ENCODE data around the gene RALB.
A peak's percentile ranks its signal among the peaks of the same experiment; 100 is the strongest.

The RALB gene

DNA sequence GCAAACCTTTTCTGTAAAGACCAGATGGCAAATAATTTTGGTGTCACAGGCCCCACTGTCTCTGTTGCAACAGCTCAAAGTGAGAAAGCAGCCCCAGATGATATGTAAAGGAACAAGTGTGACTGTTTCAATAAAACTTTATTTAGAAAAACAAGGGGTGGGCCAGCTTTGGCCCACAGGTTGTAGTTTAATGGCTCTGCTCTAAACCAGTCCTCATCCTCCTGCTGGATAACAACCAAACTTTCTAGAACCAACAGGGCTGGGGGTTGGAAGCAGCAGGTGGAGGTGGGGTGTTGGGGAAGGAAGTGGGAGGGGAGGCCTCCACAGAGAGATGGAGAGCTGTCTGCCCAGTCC lies 64.5 kb downstream of the RALB start:
- no peak overlapping the region for H3K23ac ChIP-seq (ENCODE audit: low read length in 2 of 2)
- no peak overlapping the region for H2AK5ac ChIP-seq (ENCODE audit: low read length, severe bottlenecking)
- H3K4me3 ChIP-seq (ENCODE audit: insufficient read depth in 1 of 2, low read depth in 1 of 2, low read length in 2 of 2) = no peak overlapping the region
- peaks cover 2% of the 10 kb centered on the region for H3K4me1 ChIP-seq (ENCODE audit: control insufficient read depth, insufficient read depth, low read depth, low read length)
- H4K8ac ChIP-seq (ENCODE audit: low read length) = no peak overlapping the region
- no peak overlapping the region for H2BK5ac ChIP-seq (ENCODE audit: low read depth, low read length, poor library complexity, severe bottlenecking)
- no peak overlapping the region for H3K27ac ChIP-seq (ENCODE audit: low read length, poor library complexity, severe bottlenecking)
- no peak overlapping the region for H3K14ac ChIP-seq (ENCODE audit: low read length in 2 of 2)
- no peaks in the 10 kb centered on the region for H3K36me3 ChIP-seq (ENCODE audit: control insufficient read depth in 1 of 2, insufficient read depth in 2 of 2, low read depth in 1 of 2, low read length in 2 of 2)
- no peak for DNase-seq
- no peak overlapping the region for H3K4me2 ChIP-seq (ENCODE audit: low read length, poor library complexity, severe bottlenecking)
- no peak overlapping the region for H3K4ac ChIP-seq (ENCODE audit: low read depth in 1 of 2, low read length in 2 of 2)
- no peak overlapping the region for H2BK120ac ChIP-seq (ENCODE audit: low read depth, low read length)
- no peak overlapping the region for H3K18ac ChIP-seq (ENCODE audit: low read depth in 1 of 2, low read length in 2 of 2)
- peaks cover 28 to 45% of the 10 kb centered on the region in 2 experiments for H3K27me3 ChIP-seq (ENCODE audit: control insufficient read depth in 1 of 2, insufficient read depth in 1 of 2, low read length in 2 of 2)
- H3K79me1 ChIP-seq (replicated peaks; ENCODE audit: low read length, poor library complexity, severe bottlenecking) = no peaks in the 10 kb centered on the region
- no peak overlapping the region for H3K9ac ChIP-seq (ENCODE audit: low read length)
- no peak overlapping the region for H4K91ac ChIP-seq (ENCODE audit: low read length)
- H3K9me3 ChIP-seq (ENCODE audit: control insufficient read depth, low read length) = no peaks in the 10 kb centered on the region
- H2BK12ac ChIP-seq (ENCODE audit: low read length in 2 of 2) = no peak overlapping the region
- H2AFZ ChIP-seq (ENCODE audit: low read depth, low read length) = no peak overlapping the region
- no peak overlapping the region for H2BK15ac ChIP-seq (ENCODE audit: low read depth, poor library complexity, severe bottlenecking)

DNA sequence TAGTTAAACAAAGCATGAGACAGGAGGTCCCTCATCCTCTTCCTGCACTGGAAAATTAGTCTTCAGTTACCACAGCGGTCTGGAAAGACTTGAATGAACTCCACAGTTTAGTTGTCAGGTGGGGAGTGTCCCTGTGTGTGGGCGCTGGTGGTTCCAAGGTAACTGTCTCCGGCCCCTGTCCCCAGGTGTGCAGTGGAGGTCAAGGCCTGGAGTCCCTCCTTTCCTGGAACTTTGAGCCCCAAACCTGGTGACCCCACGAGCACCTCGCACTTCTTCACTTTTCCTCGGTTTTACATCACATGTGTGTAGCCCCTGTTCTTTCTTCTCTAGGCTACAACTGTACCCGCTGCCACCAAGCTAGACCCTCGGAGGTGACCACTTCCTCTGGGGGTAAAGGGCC lies 65.3 kb downstream of the RALB start:
- no peak overlapping the region for H4K8ac ChIP-seq (ENCODE audit: low read length)
- peaks cover under 1% of the 10 kb centered on the region for H3K4me1 ChIP-seq (ENCODE audit: control insufficient read depth, insufficient read depth, low read depth, low read length)
- peaks cover 29 to 45% of the 10 kb centered on the region in 2 experiments for H3K27me3 ChIP-seq (ENCODE audit: control insufficient read depth in 1 of 2, insufficient read depth in 1 of 2, low read length in 2 of 2)
- H2BK15ac ChIP-seq (ENCODE audit: low read depth, poor library complexity, severe bottlenecking) = no peak overlapping the region
- no peak overlapping the region for H3K23ac ChIP-seq (ENCODE audit: low read length in 2 of 2)
- H2AK5ac ChIP-seq (ENCODE audit: low read length, severe bottlenecking) = no peak overlapping the region
- H3K4me2 ChIP-seq (ENCODE audit: low read length, poor library complexity, severe bottlenecking) = no peak overlapping the region
- H3K27ac ChIP-seq (ENCODE audit: low read length, poor library complexity, severe bottlenecking) = no peak overlapping the region
- no peaks in the 10 kb centered on the region for H3K9me3 ChIP-seq (ENCODE audit: control insufficient read depth, low read length)
- H3K14ac ChIP-seq (ENCODE audit: low read length in 2 of 2) = no peak overlapping the region
- no peak overlapping the region for H2BK120ac ChIP-seq (ENCODE audit: low read depth, low read length)
- H4K91ac ChIP-seq (ENCODE audit: low read length) = no peak overlapping the region
- no peak overlapping the region for H2BK5ac ChIP-seq (ENCODE audit: low read depth, low read length, poor library complexity, severe bottlenecking)
- no peak overlapping the region for H3K4me3 ChIP-seq (ENCODE audit: insufficient read depth in 1 of 2, low read depth in 1 of 2, low read length in 2 of 2)
- H3K18ac ChIP-seq (ENCODE audit: low read depth in 1 of 2, low read length in 2 of 2) = no peak overlapping the region
- DNase-seq = no peak
- 92% methylated on average over 8 of the region's 8 CpGs for WGBS
- H3K9ac ChIP-seq (ENCODE audit: low read length) = no peak overlapping the region
- H3K4ac ChIP-seq (ENCODE audit: low read depth in 1 of 2, low read length in 2 of 2) = no peak overlapping the region
- H2BK12ac ChIP-seq (ENCODE audit: low read length in 2 of 2) = no peak overlapping the region
- H3K79me1 ChIP-seq (replicated peaks; ENCODE audit: low read length, poor library complexity, severe bottlenecking) = no peaks in the 10 kb centered on the region
- no peak overlapping the region for H2AFZ ChIP-seq (ENCODE audit: low read depth, low read length)
- no peaks in the 10 kb centered on the region for H3K36me3 ChIP-seq (ENCODE audit: control insufficient read depth in 1 of 2, insufficient read depth in 2 of 2, low read depth in 1 of 2, low read length in 2 of 2)

DNA sequence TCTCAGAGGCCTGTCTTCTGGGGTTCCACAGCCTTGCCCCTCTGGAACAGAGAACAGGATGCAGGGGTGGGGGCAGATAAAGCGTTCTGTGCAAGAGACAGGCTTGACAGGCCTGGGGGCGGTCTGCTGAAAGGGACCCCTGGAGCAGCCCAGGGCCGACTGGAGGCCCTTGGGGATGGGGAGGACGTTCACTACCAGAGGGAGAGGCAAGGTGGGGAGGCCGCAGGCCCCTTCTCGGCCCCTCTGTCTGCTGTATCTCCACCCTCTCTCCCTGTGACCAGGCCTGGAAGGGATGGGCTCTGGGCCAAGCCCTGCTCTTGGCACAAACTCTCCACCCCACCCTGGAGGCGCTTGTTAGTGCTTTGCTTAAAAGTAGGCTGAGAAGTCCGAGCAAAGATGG lies 66.0 kb downstream of the RALB start:
- no peak overlapping the region for H3K4me3 ChIP-seq (ENCODE audit: insufficient read depth in 1 of 2, low read depth in 1 of 2, low read length in 2 of 2)
- no peak overlapping the region for H2BK120ac ChIP-seq (ENCODE audit: low read depth, low read length)
- H3K9me3 ChIP-seq (ENCODE audit: control insufficient read depth, low read length) = no peaks in the 10 kb centered on the region
- H3K4me1 ChIP-seq (ENCODE audit: control insufficient read depth, insufficient read depth, low read depth, low read length) = no peaks in the 10 kb centered on the region
- no peak overlapping the region for H4K91ac ChIP-seq (ENCODE audit: low read length)
- H3K4ac ChIP-seq (ENCODE audit: low read depth in 1 of 2, low read length in 2 of 2) = no peak overlapping the region
- peaks cover 30 to 49% of the 10 kb centered on the region in 2 experiments for H3K27me3 ChIP-seq (ENCODE audit: control insufficient read depth in 1 of 2, insufficient read depth in 1 of 2, low read length in 2 of 2)
- 83% methylated on average over 3 of the region's 8 CpGs for WGBS
- no peak overlapping the region for H4K8ac ChIP-seq (ENCODE audit: low read length)
- no peak overlapping the region for H3K23ac ChIP-seq (ENCODE audit: low read length in 2 of 2)
- no peak overlapping the region for H2AFZ ChIP-seq (ENCODE audit: low read depth, low read length)
- H2BK12ac ChIP-seq (ENCODE audit: low read length in 2 of 2) = no peak overlapping the region
- H2AK5ac ChIP-seq (ENCODE audit: low read length, severe bottlenecking) = no peak overlapping the region
- no peaks in the 10 kb centered on the region for H3K79me1 ChIP-seq (replicated peaks; ENCODE audit: low read length, poor library complexity, severe bottlenecking)
- no peak overlapping the region for H3K18ac ChIP-seq (ENCODE audit: low read depth in 1 of 2, low read length in 2 of 2)
- no peak overlapping the region for H2BK5ac ChIP-seq (ENCODE audit: low read depth, low read length, poor library complexity, severe bottlenecking)
- no peak for DNase-seq
- no peak overlapping the region for H3K14ac ChIP-seq (ENCODE audit: low read length in 2 of 2)
- H3K27ac ChIP-seq (ENCODE audit: low read length, poor library complexity, severe bottlenecking) = no peak overlapping the region
- H3K9ac ChIP-seq (ENCODE audit: low read length) = peak overlapping the region; percentile 36
- H2BK15ac ChIP-seq (ENCODE audit: low read depth, poor library complexity, severe bottlenecking) = no peak overlapping the region
- no peak overlapping the region for H3K4me2 ChIP-seq (ENCODE audit: low read length, poor library complexity, severe bottlenecking)
- no peaks in the 10 kb centered on the region for H3K36me3 ChIP-seq (ENCODE audit: control insufficient read depth in 1 of 2, insufficient read depth in 2 of 2, low read depth in 1 of 2, low read length in 2 of 2)

- H3K4me2 ChIP-seq (ENCODE audit: low read length, poor library complexity, severe bottlenecking) = no peak overlapping the region
- H3K27me3 ChIP-seq (ENCODE audit: control insufficient read depth in 1 of 2, insufficient read depth in 1 of 2, low read length in 2 of 2) = peaks cover 26 to 54% of the 10 kb centered on the region in 2 experiments
- H3K9me3 ChIP-seq (ENCODE audit: control insufficient read depth, low read length) = no peaks in the 10 kb centered on the region
- no peak overlapping the region for H4K8ac ChIP-seq (ENCODE audit: low read length)
- no peak overlapping the region for H3K18ac ChIP-seq (ENCODE audit: low read depth in 1 of 2, low read length in 2 of 2)
- H2AK5ac ChIP-seq (ENCODE audit: low read length, severe bottlenecking) = no peak overlapping the region
- no peak overlapping the region for H3K4ac ChIP-seq (ENCODE audit: low read depth in 1 of 2, low read length in 2 of 2)
- DNase-seq = no peak
- no peak overlapping the region for H3K4me3 ChIP-seq (ENCODE audit: insufficient read depth in 1 of 2, low read depth in 1 of 2, low read length in 2 of 2)
- H3K79me1 ChIP-seq (replicated peaks; ENCODE audit: low read length, poor library complexity, severe bottlenecking) = no peaks in the 10 kb centered on the region
- no peaks in the 10 kb centered on the region for H3K36me3 ChIP-seq (ENCODE audit: control insufficient read depth in 1 of 2, insufficient read depth in 2 of 2, low read depth in 1 of 2, low read length in 2 of 2)
- H2BK5ac ChIP-seq (ENCODE audit: low read depth, low read length, poor library complexity, severe bottlenecking) = no peak overlapping the region
- peaks cover under 1% of the 10 kb centered on the region for H3K4me1 ChIP-seq (ENCODE audit: control insufficient read depth, insufficient read depth, low read depth, low read length)
- H2BK15ac ChIP-seq (ENCODE audit: low read depth, poor library complexity, severe bottlenecking) = no peak overlapping the region
- 93% methylated on average over 10 of the region's 10 CpGs for WGBS
- no peak overlapping the region for H2BK12ac ChIP-seq (ENCODE audit: low read length in 2 of 2)
- H4K91ac ChIP-seq (ENCODE audit: low read length) = no peak overlapping the region
- no peak overlapping the region for H2BK120ac ChIP-seq (ENCODE audit: low read depth, low read length)
- H3K23ac ChIP-seq (ENCODE audit: low read length in 2 of 2) = no peak overlapping the region
- H3K14ac ChIP-seq (ENCODE audit: low read length in 2 of 2) = no peak overlapping the region
- no peak overlapping the region for H2AFZ ChIP-seq (ENCODE audit: low read depth, low read length)
- H3K9ac ChIP-seq (ENCODE audit: low read length) = peak overlapping the region; percentile 36
- no peak overlapping the region for H3K27ac ChIP-seq (ENCODE audit: low read length, poor library complexity, severe bottlenecking)
These were observed 66.5 kb downstream of the RALB start for GRCh38 chr2:120319123-120319522.

All from mesenchymal stem cell (in vitro differentiated cells and primary cell).